Fibroblast of peridontal ligament (primary cell): ENCODE measurements around the gene TRIL.

Experiments
- DNase-seq: peaks from one replicate; pipeline ENCODE4 v3.0.0-alpha.2; 2010; ENCODE audit errors: extremely low read depth

TRIL gene

DNA sequence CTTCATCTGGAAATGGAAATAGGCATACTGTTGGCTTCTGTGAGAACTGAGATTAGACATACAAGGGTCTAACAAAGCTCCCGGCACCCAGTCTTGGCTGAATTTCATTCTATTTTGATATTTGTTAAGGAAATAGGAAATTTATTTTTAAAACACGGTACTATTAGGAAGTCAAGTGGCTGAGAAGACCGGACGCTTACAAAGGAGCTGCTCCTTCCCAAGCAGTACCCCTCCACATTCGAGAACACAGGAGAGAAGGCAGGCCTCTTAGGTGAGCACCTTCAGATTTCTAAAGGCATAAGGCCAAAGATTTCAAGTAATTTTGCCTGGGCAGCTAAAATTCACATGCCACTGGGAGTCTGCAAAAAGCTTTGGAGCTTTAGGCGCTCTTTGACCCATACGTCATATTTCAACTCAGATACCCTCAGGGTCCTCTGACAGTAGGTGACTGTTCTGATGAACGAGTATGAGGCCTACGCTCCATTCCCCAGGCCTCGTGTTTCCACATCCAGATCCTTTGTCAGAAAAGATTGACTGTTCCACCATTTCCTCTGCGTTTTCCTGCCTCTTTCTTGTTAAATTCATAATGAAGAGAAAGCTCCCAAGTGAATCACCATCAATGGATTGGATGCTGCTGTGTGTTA, 17.3 kb downstream of the TRIL start:
- DNase-seq = no peak

DNA sequence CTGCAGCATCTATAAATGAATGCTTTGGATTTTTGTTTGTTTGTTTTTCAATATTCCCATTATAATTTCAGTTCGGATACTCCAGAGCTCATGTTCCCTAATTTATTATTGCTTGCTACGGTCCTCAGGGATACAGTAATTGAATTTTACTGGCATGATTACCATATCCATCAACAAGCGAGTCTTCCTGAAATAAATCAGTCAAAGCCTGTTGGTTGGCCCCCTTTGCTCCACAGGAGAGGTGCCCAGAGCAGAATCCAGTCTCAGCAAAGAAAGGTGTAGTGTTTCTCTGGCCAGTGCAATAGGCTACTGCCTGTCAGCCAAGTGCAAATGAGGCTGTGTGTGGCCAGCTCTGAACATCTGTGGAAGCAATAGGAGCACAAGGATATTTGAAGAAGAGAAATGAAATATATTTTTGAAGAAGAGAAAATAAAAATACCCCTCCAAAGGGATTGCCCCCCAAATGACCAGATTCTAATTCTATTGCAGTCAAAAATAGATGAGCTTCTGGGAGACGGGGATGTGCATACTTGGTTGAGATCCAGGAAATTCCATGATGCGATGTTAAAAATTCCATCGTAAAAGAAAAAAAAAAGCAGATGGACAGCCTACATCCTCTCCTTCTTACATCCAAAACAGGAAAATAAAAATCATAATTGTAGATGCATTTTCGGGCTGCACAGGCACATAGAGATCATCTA, 18.1 kb downstream of the TRIL start:
- no peak for DNase-seq

DNA sequence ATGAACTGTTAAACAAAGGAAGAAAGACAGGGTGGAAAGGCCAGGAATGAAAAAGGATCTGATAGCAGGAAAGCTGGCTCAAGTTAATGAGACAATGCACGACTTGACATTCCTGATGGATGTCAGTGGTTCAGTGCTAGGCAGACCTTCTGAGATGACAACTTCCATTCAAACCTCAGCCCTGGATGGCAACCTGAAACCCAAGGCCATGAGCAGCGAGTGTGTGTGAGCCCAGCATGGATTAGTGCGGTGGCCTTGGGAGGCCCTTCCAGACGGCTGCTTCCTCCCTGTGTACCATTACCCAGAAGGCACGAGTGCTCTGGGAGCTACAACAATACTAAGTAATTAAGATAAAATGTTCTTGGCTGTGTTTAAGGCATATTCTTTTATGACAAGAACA, 18.8 kb downstream of the TRIL start:
- no peak for DNase-seq

- DNase-seq = no peak
Observed at GRCh38 chr7:28937619-28938018, 20.5 kb downstream of the TRIL start.

GRCh38 chr7:28937103-28937502, 21.0 kb downstream of the TRIL start:
- DNase-seq = no peak

GRCh38 chr7:28933846-28934320, 24.2 kb downstream of the TRIL start:
- DNase-seq = no peak

DNA sequence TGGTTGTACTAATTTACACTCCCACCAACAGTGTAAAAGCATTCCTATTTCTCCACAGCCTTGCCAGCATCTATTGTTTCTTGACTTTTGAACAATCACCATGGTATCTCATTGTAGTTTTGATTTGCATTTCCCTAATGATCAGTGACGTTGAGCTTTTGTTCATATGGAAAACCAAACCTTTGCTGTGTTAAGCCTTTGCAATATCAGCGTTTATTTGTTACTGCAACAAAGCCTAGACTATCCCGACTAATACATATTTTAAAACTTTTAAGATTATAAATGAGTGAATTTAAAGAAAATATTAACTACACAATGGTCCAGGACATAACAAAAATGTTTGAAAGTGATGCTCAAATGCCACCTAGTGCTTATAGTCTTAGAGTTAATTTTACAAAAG, 26.6 kb downstream of the TRIL start:
- no peak for DNase-seq

DNA sequence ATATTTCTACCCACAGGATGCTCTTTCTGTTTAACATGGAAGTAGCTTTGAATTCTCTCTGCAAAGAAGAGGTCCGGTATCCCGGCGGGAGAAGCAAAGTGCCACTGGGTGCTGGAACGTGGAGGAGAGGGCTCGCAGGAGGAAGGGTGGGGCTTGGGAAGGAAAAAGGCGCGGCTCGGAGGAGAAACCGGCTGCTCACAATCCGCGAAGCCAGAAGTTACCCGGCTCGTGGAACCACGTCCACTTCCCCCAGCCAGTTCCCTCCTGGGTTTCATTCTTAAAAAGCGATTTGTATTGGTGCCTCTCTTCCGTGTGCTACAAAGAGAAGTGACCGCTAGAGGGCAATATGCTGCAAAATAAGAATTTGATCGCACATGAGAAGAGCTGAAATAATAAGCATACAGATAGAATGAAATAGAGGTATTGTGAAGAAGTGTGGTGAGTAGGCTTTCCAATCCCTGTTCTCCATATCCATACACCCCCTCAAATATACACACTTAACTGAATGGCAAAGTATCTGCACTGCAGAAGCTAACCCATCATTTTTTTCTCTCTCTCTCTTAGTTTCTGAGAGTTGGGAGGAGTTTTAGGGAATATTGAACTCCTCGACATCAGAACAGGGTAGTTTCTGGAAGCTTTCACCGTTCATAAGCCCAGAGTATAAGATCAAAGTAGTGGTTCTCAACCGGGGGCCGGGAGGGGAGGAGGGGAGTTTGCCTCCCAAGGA, 31.1 kb downstream of the TRIL start:
- DNase-seq = peak; percentile 94

DNA sequence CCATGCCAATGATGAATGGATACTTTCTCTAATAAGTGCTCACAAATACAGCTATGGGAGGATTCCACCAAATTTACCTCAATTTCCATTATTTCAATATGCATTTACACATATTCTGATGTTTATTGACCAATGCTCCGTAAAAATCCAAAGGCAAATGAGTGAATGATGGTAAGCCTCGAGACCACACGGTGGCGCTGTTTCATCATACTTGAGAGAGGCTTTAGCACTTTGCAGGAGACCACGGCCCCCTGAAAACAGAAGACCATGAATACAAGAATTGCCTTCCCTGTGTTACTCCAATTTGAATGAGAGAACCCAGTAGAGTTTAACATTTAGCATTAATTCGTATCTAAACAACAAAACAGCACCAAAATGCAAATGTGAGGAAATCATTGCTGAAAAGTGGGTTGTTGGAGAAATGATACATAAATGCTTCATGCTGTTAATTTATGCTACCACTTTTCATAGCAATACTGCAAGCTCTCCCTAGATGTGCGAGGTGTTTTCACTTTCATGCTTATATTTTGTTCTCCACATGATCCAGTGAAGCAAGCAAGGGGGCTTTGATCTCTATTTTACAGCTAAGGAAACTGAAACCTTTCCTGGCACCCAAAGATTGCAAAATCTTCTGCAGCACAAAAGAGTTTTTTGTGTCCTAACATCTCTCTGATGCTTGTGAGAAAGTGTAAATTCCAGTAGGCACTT, 35.4 kb downstream of the TRIL start:
- DNase-seq = peak; percentile 80

GRCh38 chr7:28921822-28922221, 36.3 kb downstream of the TRIL start:
- peak; percentile 58 for DNase-seq

DNA sequence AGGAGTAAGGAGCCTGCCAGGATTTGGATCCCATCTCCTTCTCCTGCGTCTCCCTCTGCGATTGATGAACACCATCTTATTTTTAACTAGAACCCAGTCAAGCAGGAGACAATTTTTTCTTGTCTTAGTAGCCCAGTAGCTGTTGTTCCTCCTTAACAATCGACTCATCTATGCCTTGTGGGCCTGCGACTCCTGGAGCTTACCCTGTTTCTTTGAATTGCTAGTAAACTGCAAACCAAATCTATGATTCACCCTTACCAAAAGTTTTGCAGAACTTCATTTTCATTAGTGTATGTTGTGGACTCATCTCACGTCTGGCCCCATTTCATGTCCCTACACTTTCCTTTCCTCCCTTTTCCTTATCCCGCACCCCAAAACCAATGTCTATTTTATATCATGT, 37.7 kb downstream of the TRIL start:
- DNase-seq = no peak

DNA sequence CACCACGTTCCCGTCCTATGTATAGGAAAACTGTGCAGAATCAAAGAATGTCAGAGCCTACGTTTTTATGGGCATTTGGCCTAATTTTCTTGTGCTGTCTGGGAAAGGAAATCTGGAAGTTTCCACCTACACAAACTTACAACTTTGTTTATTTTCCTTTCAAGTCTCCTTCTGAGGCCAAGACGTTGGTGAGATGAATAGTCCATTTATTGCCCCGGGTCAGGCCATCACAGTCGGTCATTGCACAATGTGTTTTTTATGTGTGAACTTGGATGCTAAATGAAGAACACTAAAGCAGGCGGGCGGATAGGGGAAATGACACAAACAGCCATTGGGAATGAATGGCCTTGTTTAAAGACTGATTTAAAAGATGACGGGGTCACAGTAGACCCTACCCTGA, 38.6 kb downstream of the TRIL start:
- DNase-seq = no peak

- DNase-seq = no peak
Observed at GRCh38 chr7:28908775-28909174, 49.4 kb downstream of the TRIL start.

DNA sequence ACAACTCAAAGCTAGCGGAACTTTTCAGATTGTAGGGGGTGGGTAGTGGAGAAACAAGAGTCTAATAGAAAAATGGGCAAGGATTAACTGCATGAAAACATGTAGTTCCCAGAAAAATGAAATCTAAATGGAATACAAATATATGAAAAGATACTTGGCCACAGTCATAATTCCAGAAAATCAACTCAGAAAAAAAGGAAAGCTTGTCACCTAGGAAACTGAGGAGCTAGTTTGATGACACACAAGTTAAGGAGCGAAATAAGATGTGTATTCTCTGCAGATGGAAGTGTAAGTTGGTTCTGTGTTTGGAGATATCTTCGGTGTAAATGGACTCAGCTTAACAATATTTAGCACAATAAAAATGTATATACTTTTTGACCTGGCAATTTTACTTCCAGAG, 52.7 kb downstream of the TRIL start:
- no peak for DNase-seq

DNA sequence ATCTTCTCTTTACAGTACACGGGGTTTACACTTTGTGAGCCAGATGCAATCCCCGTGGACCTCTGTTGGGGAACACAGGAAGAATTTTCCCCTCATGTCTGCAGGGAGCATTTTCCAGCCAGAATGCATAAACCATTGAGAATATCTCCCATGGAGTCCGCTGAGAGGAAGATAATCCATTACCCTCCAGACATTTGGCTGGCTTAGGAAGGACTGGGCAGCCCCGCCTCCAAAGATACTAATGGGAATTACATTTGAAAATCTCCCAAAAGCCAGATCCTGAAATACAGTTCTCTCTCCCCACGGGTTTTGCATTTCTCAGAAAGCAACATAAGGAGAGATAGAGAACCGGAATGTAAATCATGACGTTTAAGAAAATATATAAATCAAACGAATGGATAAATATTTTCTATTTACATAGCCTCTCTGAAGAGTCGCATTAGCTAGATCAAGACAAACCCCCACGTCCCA, 53.5 kb downstream of the TRIL start:
- no peak for DNase-seq

- DNase-seq = no peak
Observed at GRCh38 chr7:28903730-28904577, 54.2 kb downstream of the TRIL start.
